ENCODE results near the gene ADCYAP1R1. TPM values are rescaled to one million over a fixed set of nuclear protein-coding genes. Genes with fewer than 3 reads are reported as not detected.
A peak's percentile ranks its signal among the peaks of the same experiment; 100 is the strongest.

Gene ADCYAP1R1
- not detected for total RNA-seq

DNA sequence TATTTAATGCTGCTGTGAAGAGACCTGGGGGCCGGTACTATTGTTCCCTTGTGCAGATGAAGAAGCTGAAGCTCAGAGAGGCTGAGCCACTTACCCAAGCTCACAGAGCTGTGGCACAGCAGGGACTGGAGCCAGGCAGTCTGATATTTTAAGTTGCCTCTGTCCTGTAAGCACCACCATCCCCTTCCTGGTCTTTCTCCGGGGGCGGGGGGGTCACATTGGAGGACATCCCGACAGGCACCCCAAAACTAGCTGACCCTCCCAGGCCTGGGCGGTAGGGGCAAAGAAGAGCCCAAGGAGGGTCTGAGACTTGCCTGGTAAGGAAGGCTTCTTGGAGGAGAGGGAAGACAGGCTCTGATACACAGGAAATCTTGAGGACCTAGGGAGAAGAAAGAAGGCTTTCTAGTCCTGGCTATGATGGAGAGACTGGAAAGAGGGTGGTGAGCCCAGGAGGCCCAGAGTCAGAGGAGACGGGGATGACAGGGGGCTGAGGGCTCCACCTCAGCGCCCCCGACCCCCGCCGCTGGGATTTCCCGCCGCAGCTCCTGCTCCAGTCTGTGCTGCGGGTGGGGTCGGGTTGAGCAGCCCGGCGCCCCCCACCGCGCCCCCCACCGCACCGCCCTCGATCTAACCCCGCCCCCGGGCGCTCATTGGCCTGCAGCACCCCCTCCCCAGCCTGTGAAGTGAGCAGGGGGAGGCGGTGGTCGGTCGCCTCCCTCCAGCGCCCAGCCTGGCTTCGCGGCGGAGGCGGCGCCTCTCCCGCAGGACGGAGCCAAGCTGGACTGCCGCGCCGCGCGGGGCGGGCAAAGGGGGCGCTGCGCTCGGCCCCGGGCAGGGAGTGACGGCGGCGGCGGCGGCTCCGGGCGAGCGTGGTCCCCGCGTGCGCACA, at the start of gene ADCYAP1R1:
ADCYAP1R1 (plus strand) TSS at position 711 of the 889 bp plus-strand sequence. CDS start 10,957 bp downstream, outside the sequence.
- H3K9me3 Mint-ChIP-seq: no peaks in the 10 kb centered on the region
- DNase-seq (no peak), ATAC-seq (ENCODE audit: low read depth) (no peak)
- no peaks in the 10 kb centered on the region for H3K4me1 Mint-ChIP-seq
- H3K4me3 Mint-ChIP-seq: no peak within 1 kb of the TSS
- H3K36me3 Mint-ChIP-seq: no peaks in the 10 kb centered on the region
- no peak within 1 kb of the TSS for H3K27ac Mint-ChIP-seq
- POLR2A ChIA-PET: no interaction called here
- peaks cover 49% of the 10 kb centered on the region for H3K27me3 Mint-ChIP-seq

DNA sequence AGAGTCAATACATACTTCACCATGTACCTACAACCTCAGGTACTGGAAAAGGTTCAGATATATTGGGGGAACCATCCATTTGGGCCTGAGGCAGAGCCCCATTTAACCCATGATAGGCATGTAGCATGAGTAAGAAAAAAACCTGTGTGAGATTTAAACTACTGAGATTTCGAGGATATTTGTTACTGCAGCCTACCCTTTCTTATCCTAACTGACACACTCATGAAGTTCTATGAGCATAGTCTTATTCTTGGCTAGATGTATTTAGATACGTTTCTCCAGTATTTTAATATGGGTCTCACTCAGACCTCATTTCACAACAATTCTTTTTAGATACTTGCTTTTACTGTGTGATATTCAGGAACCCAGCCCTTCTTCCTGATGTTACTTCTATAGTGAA, 49.0 kb upstream of the ADCYAP1R1 start:
- H3K27ac Mint-ChIP-seq: no peak overlapping the region
- peaks cover 11% of the 10 kb centered on the region for H3K27me3 Mint-ChIP-seq
- no peak overlapping the region for H3K4me3 Mint-ChIP-seq
- H3K36me3 Mint-ChIP-seq: no peaks in the 10 kb centered on the region
- H3K4me1 Mint-ChIP-seq: no peaks in the 10 kb centered on the region
- POLR2A ChIA-PET: no interaction called here
- no peak for ATAC-seq (ENCODE audit: low read depth)
- no peak for DNase-seq
- no peaks in the 10 kb centered on the region for H3K9me3 Mint-ChIP-seq

DNA sequence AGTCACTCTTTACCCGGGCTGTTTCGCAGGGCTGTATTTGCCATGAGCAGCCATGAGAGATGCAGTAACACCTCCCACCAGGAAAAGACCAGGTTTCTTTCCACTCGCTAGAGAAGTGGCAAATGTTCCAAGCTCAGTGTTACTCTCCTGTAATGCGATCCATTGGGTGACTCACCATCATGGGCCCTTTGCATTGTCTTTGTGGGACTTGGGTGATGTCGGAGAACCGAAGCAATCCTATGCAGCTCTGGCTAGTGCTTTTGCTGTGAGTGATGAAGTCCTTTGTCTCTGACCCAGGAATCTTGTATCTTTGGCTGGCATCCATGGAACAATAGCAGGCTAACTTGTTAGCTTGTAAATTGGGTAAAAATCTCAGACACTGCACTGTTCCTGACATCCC, 48.4 kb upstream of the ADCYAP1R1 start:
- H3K4me1 Mint-ChIP-seq: no peaks in the 10 kb centered on the region
- ATAC-seq (ENCODE audit: low read depth) (no peak), DNase-seq (no peak)
- no peaks in the 10 kb centered on the region for H3K9me3 Mint-ChIP-seq
- no peak overlapping the region for H3K4me3 Mint-ChIP-seq
- H3K27ac Mint-ChIP-seq: no peak overlapping the region
- peaks cover 16% of the 10 kb centered on the region for H3K27me3 Mint-ChIP-seq
- POLR2A ChIA-PET: no interaction called here
- no peaks in the 10 kb centered on the region for H3K36me3 Mint-ChIP-seq

DNA sequence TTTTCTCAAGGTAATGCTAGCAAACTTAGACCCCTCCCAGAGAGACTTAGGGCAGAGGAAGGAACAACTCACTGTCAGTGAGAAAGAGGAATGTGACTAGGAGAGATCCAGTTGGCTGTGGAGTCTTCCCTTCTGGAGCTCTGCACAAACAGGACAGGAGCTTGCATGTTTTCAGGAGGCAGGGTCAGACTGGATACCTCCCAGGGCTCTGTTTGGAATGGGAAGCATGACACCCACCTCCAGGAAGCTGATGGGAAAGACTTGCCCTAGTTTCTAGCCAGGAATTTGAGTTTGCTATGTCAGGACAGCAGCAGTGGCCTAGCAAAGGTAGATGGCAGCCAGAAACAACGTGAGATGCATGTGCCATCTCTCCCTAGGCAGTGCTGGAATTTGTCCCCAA, 47.7 kb upstream of the ADCYAP1R1 start:
- ATAC-seq (ENCODE audit: low read depth): no peak
- Mint-ChIP-seq H3K27me3 (peaks cover 17% of the 10 kb centered on the region), H3K4me1 (no peaks in the 10 kb centered on the region), H3K36me3 (no peaks in the 10 kb centered on the region), H3K9me3 (no peaks in the 10 kb centered on the region), H3K4me3 (no peak overlapping the region), H3K27ac (no peak overlapping the region)
- no peak for DNase-seq
- POLR2A ChIA-PET: no interaction called here

DNA sequence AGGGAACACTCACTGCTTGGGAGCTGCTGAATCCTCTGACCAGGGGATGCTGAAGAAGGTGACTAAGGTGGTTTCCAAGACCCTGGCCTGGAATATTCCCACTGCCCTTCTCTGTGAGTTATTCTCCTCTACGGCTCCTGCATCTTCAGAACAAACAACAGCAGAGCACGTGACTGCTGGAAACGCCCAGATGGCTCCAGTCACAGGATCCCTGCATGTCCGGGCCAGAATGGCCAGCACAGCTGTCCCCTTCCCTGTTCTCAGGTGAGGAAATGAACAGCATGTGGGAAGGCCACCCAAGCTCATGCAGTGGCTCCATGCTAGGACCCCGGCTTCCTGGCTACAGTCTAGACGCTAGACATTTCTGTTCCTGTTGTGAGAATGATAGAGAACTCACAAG, 45.3 kb upstream of the ADCYAP1R1 start:
- Mint-ChIP-seq H3K4me3 (no peak overlapping the region), H3K27ac (no peak overlapping the region), H3K4me1 (no peaks in the 10 kb centered on the region), H3K27me3 (peaks cover 30% of the 10 kb centered on the region), H3K36me3 (no peaks in the 10 kb centered on the region), H3K9me3 (peaks cover 4% of the 10 kb centered on the region)
- POLR2A ChIA-PET: no interaction called here
- ATAC-seq (ENCODE audit: low read depth): no peak
- DNase-seq: no peak

DNA sequence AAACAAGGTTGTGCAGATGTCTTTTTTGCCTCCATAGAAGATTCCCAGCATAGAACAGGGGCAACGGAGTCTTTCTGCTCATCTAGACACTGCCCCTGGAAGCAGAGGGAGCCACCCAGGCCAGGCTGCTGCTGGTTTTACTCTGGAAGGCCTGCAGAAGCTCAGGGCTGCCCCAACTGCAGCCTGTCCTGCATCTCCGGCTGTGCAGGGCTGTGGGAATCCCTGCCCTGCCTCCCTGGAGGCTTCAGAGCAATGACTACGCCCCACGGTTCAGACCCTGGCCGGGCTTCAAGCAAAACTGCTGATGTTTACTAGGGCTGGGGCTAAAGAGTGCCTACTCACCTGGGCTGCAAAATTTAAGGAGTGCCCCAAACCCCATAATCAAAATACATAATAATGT, 44.5 kb upstream of the ADCYAP1R1 start:
- DNase-seq (no peak), ATAC-seq (ENCODE audit: low read depth) (no peak)
- H3K4me3 Mint-ChIP-seq: no peak overlapping the region
- H3K27me3 Mint-ChIP-seq: peaks cover 29% of the 10 kb centered on the region
- peaks cover 4% of the 10 kb centered on the region for H3K9me3 Mint-ChIP-seq
- H3K36me3 Mint-ChIP-seq: no peaks in the 10 kb centered on the region
- H3K27ac Mint-ChIP-seq: no peak overlapping the region
- H3K4me1 Mint-ChIP-seq: no peaks in the 10 kb centered on the region
- POLR2A ChIA-PET: no interaction called here

DNA sequence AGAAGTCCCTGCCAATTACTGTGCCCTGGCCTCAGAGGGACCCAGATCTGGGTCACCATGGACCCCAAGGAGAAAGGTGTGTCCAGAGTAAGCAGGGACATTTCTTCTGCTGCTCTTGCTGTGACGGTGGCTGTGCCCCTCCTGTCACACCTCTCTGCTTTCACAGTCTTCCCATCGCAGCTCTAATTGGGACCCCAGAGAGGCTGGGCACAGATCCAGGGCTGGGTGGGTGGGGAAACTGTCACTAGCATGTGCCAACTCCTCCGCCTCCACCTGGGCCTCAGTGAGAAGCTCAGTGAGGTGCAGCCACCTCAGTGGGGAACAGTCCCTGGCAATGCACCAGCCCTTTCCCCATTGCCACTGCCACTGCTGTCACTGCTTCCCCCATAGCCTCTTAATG, 37.3 kb upstream of the ADCYAP1R1 start:
- peaks cover 9% of the 10 kb centered on the region for H3K4me1 Mint-ChIP-seq

DNA sequence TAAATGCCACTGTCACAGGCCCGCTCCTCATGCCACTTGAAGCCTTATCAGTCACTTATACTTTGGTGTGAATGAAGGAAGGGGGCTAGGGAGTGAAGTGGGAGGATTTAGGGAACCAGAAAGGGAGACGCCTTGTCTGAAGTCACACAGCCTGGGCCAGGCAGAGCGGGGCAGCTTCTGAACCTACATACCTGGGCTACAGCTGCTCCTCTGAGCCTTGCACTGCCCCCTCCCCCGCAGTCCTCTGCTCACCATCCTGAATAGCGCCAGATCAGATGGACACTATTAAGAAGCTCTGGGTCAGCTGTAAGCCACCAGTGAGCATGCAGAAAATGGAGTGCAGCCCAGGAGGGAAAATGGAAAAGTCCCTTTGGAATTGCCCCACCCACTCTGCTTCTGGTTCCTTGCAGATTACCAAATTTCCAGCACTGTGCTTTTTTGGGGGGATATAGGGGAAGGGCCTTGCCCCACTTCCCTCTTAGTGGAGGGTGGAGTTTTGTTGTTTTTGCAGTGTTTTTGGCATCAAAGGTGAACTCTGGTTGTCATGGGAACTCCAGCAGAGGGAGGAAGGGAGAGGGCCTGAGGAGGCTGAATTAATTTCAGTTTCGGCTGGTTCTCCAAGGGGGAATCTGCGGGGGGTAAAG, 35.0 kb upstream of the ADCYAP1R1 start:
- POLR2A ChIA-PET: no interaction called here
- peaks cover 22% of the 10 kb centered on the region for H3K4me1 Mint-ChIP-seq
- no peaks in the 10 kb centered on the region for H3K9me3 Mint-ChIP-seq
- H3K27me3 Mint-ChIP-seq: peaks cover 16% of the 10 kb centered on the region
- H3K36me3 Mint-ChIP-seq: no peaks in the 10 kb centered on the region
- no peak overlapping the region for H3K27ac Mint-ChIP-seq
- no peak for ATAC-seq (ENCODE audit: low read depth)
- H3K4me3 Mint-ChIP-seq: no peak overlapping the region
- DNase-seq: no peak

More for the DNA sequence above, 37.3 kb upstream of the ADCYAP1R1 start:
- Mint-ChIP-seq H3K27ac (no peak overlapping the region), H3K36me3 (no peaks in the 10 kb centered on the region), H3K27me3 (peaks cover 28% of the 10 kb centered on the region), H3K4me3 (no peak overlapping the region), H3K9me3 (peaks cover 4% of the 10 kb centered on the region)
- ATAC-seq (ENCODE audit: low read depth) (no peak), DNase-seq (no peak)
- POLR2A ChIA-PET: no interaction called here

DNA sequence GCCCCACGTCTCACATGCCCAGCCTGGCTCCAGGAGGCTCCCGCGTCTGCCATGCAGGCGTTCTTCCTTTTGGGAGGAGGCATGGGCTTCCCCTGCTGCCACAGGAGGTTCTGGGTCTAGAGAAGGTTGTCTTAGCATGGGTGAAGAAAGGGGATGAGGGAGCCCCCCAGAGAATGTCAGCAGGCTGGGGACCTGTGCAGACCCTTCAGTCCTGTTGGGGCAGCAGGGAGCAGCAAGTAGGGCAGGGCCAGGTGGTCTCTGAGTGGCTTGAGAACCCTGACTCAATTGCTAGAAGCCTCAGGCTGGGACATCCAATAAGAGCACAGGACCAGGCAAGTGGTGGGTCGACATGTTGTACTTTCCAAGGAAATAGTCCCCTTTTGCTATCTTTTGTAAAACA, 34.4 kb upstream of the ADCYAP1R1 start:
- ATAC-seq (ENCODE audit: low read depth) (no peak), DNase-seq (no peak)
- Mint-ChIP-seq H3K36me3 (peaks cover 2% of the 10 kb centered on the region), H3K27me3 (peaks cover 14% of the 10 kb centered on the region), H3K4me3 (no peak overlapping the region), H3K4me1 (peaks cover 25% of the 10 kb centered on the region), H3K27ac (no peak overlapping the region), H3K9me3 (peaks cover 3% of the 10 kb centered on the region)
- POLR2A ChIA-PET: no interaction called here

DNA sequence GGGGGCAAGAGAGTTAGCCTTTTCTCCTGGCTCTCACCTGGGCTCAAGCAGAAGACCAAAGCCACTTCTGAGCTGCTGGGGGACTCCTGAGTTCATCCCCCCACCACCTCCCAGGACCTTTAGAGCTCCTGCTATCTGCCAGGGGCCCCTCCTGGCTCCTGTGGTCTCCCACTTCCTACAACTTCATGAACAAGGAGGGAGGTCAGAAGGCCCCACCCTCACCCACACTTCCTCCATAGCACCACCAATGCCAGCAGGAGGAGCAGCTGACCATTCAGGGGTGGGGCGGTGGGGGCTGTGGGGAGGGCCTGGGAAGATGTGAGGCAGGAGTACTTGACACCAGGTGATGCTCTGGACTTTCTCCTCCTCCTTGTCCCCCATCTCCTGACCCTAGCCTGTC, 32.6 kb upstream of the ADCYAP1R1 start:
- POLR2A ChIA-PET: no interaction called here
- Mint-ChIP-seq H3K27me3 (peaks cover 7% of the 10 kb centered on the region), H3K27ac (peak overlapping the region; percentile 67), H3K9me3 (peaks cover 8% of the 10 kb centered on the region), H3K36me3 (peaks cover 12% of the 10 kb centered on the region), H3K4me3 (peak overlapping the region; percentile 37), H3K4me1 (peaks cover 41% of the 10 kb centered on the region)
- ATAC-seq (ENCODE audit: low read depth) (peak; percentile 44), DNase-seq (no peak)

DNA sequence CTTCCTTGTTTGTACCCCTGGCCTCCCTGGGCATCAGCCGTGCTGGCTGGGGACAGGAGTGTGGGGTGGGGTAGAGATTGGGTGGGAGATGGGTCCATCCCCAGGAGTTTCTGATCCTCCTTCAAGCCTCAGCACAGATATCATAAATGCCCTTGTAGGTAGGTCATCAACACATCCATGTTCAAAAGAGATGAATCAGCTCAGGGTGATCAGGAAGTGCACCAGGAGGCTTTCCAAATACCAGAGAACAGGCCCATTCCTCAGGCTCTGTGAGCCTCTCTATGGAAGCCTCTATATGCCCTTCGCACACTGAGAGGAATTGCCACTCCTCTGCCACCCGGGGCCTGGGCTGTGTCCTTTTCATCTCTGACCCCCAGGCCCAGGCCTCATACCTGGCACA, 31.9 kb upstream of the ADCYAP1R1 start:
- Mint-ChIP-seq H3K27ac (peak overlapping the region; percentile 67), H3K4me1 (peaks cover 44% of the 10 kb centered on the region), H3K36me3 (peaks cover 16% of the 10 kb centered on the region), H3K4me3 (peak overlapping the region; percentile 20), H3K9me3 (peaks cover 8% of the 10 kb centered on the region), H3K27me3 (peaks cover 5% of the 10 kb centered on the region)
- ATAC-seq (ENCODE audit: low read depth) (no peak), DNase-seq (no peak)
- POLR2A ChIA-PET: no interaction called here

DNA sequence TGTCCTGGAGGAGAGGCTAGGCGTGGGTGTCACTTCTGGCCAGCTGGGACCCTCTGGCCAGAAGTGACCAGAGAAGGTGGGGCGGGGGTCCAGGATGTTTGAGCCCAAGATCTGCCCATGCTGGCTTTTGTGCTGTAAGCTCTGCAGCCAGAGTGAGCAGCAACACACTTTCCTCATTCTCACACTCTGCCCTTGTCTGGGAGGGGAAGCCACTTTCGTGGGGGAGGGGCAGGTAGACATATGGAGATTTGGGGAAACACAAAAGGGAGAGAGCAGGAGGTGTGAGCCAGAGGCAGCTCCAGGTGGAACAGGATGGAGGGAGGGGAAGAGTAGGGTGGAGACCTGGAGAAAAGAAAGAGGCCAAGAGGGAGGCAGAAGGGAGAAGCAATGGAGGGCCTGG, 31.5 kb upstream of the ADCYAP1R1 start:
- Mint-ChIP-seq H3K27ac (peak overlapping the region; percentile 67), H3K4me3 (no peak overlapping the region), H3K4me1 (peaks cover 44% of the 10 kb centered on the region), H3K27me3 (peaks cover 3% of the 10 kb centered on the region), H3K9me3 (peaks cover 8% of the 10 kb centered on the region), H3K36me3 (peaks cover 18% of the 10 kb centered on the region)
- DNase-seq (no peak), ATAC-seq (ENCODE audit: low read depth) (no peak)
- POLR2A ChIA-PET: no interaction called here

DNA sequence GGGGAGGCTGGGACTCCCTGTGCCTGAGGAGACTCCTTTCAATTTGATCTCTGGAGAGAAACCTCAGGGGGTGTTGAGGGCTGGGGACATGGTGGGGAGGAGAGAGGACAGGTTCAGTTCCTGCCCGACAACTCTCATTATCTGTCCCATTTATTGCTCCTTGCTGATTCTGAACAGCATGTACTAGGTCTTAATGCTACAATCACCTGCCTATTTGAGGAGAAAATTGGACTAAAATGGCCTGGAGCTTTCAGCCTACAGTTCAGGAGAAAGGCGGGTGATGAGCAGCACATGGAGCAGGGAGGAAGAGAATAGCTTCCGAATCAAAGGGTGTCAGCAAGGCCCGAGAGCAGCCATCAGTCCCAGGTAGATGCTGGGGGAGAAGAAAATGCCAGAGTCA, 30.0 kb upstream of the ADCYAP1R1 start:
- peaks cover 10% of the 10 kb centered on the region for H3K9me3 Mint-ChIP-seq
- H3K27ac Mint-ChIP-seq: peak overlapping the region; percentile 38
- H3K4me1 Mint-ChIP-seq: peaks cover 52% of the 10 kb centered on the region
- peaks cover 23% of the 10 kb centered on the region for H3K36me3 Mint-ChIP-seq
- POLR2A ChIA-PET: no interaction called here
- ATAC-seq (ENCODE audit: low read depth): no peak
- no peak overlapping the region for H3K4me3 Mint-ChIP-seq
- no peak for DNase-seq
- H3K27me3 Mint-ChIP-seq: no peaks in the 10 kb centered on the region

DNA sequence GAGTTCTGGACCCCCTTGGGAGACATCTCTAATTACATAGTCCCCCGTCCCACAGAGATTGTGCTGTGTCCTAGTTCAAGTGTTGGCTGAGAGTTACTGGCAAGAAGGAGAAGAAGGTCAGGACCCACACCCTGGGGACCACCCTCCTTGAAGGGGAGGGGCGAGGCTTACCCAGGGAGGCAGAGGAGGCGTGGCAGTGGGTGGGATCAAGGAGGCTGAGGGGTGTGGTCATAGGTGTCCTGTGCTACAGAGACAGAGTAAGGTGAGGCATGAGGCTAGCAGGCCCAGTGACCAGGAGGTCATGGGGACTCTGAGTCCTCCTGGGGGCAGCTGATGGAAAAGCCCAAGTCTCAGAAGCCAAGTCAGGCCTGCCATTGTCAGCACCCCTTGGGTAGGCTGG, 29.4 kb upstream of the ADCYAP1R1 start:
- no peak for DNase-seq

More for the DNA sequence above, 29.4 kb upstream of the ADCYAP1R1 start:
- no peak overlapping the region for H3K4me3 Mint-ChIP-seq
- H3K27me3 Mint-ChIP-seq: no peaks in the 10 kb centered on the region
- peaks cover 50% of the 10 kb centered on the region for H3K4me1 Mint-ChIP-seq
- H3K27ac Mint-ChIP-seq: peak overlapping the region; percentile 67
- peaks cover 10% of the 10 kb centered on the region for H3K9me3 Mint-ChIP-seq
- POLR2A ChIA-PET: no interaction called here
- H3K36me3 Mint-ChIP-seq: peaks cover 23% of the 10 kb centered on the region
- no peak for ATAC-seq (ENCODE audit: low read depth)
